GM18511 (cell line): ENCODE measurements around the gene CATSPERZ.

Experiments used
- ATAC-seq: cut with Tn5 transposase; IDR thresholded peaks from one replicate; pipeline ENCODE4 v1.9.1; 2021; ENCODE audit warnings: mild to moderate bottlenecking, moderate library complexity; ENCODE audit not compliant: unreplicated experiment

CATSPERZ gene

GRCh38 chr11:64263021-64263946 lies 36.9 kb upstream of the CATSPERZ start:
- ATAC-seq: no peak

- no peak for ATAC-seq
Observed at GRCh38 chr11:64263947-64264317, 36.2 kb upstream of the CATSPERZ start.

- ATAC-seq: no peak
Observed at GRCh38 chr11:64264371-64264852, 35.7 kb upstream of the CATSPERZ start.

GRCh38 chr11:64265176-64266160 lies 34.7 kb upstream of the CATSPERZ start:
- no peak for ATAC-seq

DNA sequence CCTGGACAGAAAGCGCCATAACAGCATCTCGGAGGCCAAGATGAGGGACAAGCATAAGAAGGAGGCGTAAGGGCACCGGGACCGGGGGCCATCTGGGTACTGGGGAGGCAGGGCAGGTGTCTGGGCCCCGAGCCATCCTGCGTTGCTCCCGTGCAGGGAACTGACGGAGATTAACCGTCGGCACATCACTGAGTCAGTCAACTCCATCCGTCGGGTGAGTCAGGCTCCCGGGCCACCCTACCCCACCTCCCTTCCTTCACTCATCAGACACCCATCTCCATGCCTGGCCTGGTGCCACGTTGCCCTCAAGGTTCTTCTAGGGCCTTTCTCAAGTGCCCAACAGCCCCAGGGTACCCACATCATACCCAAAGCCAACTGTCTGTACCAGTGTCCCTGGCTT lies 33.8 kb upstream of the CATSPERZ start:
- ATAC-seq: no peak

DNA sequence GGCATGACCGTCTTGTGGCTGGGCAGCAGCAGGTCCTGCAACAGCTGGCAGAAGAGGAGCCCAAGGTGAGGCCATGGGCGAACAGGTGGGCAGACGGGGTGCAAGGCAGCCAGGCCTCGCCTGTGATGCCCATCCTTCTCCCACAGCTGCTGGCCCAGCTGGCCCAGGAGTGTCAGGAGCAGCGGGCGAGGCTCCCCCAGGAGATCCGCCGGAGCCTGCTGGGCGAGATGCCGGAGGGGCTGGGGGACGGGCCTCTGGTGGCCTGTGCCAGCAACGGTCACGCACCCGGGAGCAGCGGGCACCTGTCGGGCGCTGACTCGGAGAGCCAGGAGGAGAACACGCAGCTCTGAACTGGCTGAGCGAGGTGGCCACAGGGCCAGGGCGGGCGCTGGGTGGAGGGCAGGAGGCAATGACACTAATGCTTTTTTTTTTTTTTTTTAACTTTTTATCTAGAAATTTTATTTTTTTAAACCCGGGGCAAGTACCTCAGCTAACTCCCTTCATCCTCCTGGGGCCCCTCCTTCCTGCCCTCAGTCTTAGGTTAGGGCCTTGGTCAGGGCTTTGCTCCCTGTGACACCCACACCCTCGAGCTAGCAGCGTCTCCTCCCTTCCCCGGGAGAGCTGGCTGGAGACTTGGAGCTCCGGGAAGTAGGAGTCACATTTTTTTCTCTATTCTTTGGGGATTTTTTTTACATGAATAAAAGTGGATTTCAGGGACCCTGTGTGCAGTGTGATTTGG lies 32.8 kb upstream of the CATSPERZ start:
- no peak for ATAC-seq

- ATAC-seq: no peak
Observed at GRCh38 chr11:64268025-64268892, 31.9 kb upstream of the CATSPERZ start.

DNA sequence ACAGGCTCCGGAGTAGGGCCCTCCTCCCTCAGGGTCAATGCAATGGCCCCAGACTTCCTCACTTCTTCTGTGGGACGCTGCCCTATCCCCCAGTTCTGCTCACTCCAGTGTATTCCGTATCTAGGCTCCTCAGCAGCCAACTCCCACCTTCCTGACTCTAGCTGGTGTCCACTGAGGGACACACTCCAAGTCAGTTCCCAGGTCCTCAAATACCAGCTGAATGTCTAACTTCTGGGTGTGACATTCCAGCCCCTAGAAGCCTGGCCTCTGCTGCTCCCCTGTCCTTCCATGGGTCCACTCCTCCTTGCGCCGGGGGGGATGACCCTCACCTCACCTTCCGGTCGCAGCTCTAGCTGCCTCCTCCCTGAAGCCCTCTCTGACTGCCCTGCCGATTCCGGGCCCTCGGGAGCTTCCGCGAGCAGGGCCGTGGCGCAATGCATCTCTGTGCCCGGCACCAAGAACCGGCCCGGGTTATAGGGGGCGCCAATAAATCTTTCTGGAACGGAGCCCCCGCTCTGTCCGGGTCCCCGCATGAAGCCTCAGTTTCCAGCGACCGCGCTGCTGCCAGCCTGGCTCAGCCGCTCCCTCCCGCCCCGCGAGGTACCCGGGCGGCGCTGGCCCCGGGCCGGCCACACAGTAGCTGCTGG lies 31.1 kb upstream of the CATSPERZ start:
- ATAC-seq: peak; percentile 24

- peak; percentile 69 for ATAC-seq
Observed at GRCh38 chr11:64269540-64270220, 30.5 kb upstream of the CATSPERZ start.

DNA sequence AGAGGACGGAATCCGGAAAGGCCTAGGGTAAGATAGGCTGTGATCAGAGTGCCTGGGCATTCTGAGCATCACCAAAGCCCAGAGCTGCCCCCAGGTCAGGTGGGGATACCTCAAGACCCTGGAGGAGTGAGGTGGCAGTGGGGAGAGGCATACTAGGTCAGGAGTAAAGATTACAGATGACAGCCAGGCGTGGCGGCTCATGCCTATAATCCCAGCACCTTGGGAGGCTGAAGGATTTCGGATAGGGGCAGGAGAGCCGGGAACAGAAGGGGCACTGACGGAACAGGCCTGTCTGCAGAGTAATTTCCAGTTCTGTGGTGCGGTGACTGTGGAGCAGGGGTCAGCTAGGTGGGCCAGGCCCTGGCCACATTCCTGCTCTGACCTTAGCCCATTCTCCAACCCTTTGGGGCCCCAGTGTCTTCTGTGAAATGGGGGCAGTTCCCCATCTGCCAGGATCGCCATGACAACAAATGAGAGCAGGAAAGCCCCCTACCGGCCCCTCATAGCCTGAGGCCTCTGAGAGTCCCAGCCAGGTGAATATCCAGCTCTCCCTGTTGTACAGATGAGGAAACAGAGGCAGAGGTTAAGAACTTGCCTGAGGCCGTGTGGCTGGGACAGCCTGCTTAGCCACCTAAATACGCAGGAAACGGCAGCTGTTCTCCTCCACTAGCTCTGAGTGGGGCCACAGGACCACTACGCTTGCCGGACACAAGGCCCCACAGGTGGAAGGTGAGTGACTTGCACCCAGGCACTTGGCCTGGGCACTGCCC lies 24.9 kb upstream of the CATSPERZ start:
- ATAC-seq: no peak

- ATAC-seq: no peak
Observed at GRCh38 chr11:64275841-64276240, 24.3 kb upstream of the CATSPERZ start.

DNA sequence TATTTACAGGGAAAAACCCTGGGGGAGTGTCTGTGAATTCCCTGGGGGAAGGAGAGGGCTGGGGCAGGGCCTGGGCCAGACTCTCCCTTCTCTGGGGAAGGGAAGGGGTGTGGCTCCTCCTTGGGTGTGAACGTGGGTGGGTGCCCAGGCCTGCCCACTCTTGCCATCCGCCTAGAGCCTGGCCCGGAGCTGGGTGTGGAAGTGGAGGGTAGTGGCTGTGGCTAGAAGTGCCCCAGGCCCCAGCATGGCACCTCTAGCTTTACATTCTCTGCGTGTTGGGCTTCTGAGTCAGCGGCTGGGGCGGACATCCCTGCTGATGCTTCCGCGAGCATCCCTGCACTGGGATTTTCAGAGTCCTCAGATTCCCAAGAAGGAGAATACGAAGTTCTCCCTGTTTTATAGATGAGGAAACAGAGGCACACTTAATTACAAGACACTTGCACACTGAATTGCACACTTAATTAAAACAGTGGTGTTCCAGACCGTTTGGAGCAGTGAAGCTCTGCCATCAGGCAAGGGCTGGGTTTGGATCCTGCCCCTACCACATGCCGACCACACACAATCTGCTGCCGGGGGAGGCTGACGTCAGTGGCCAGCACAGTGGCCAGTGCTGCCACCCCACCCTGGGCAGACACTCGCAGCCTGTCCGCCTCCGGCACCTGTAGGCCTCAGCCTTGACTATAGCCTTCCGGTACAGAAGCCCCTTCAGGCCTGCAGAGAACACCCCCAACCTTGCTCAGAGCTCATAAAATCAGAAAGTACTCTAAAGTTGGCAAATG lies 23.3 kb upstream of the CATSPERZ start:
- no peak for ATAC-seq

DNA sequence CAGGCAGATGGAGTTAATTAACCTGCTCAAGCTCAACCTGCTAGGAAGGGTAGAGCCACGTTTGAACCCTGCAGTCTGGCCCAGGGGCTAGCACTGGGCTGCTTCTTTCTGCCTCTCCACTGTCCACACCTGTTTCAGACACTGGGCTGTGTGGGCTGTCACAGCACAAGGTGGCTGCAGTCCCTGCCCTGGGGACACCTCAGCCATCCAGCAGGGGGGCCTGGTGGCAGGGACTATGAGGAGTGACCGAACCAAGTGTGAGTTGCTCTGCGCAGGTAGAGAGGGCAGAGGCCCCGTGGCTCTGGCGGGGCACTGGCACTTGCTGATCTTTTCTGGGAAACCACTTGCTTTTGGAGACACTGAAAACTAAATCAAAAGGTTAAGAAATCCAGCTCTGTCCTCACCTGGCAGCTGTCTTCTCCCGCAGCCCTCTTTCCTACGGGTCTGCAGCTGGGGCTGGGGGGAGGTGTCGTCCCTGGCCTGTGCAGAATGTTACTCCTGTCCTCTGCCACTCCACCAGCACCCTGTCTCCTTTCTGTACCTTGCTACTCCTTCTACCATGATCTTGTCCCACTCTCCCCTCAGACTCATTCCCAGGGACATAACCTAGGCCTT lies 21.5 kb upstream of the CATSPERZ start:
- ATAC-seq: no peak

DNA sequence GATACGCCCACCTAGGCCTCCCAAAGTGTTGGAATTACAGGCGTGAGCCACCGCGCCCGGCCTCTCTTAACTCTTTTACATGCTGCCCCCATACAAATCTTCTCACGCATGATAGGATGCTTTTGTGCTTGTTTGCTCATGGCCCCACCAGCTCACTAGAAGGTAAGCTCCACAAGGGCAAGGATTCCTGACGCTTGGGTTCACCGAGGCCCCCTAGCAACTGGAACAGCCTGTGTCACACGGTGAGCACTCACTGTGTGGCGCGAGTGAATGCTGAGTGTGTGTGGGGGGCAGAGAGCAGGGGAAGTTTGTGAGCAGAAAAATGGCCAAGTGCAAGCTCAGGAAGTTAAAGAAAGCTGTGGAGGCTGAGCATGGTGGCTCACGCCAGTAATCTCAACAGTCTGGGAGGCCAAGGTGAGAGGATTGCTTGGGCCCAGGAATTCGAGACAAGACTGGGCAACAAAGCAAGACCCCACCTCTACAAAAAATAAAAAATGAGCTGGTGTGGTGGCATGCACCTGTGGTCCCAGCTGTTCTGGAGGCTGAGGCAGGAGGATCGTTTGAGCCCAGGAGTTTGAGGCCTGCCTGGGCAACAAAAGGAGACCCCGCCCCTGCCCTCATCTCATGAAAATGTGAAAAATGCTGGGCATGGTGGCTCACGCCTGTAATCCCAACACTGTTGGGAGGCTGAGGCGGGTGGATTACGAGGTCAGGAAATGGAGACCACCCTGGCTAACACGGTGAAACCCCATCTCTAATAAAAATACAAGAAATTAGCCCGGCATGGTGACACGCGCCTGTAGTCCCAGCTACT lies 18.0 kb upstream of the CATSPERZ start:
- ATAC-seq: no peak

DNA sequence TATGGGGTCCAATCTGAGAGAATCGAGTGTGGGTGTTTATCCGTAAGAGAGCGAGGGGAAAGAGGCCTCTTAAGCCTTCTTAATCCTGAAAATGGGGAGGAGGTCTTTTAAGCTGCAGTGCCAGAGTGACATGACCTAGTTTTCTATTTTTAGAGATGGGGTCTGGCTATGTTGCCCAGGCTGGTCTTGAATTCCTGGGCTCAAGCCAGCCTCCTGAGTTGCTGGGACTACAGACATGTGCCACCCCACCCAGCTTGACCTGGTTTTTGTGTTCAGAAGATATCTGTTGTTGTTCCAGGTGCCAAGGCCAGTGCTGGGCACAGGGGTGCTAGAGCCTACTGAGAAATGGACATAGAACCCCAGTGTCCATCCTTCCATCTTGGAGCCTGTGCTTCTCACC lies 17.1 kb upstream of the CATSPERZ start:
- ATAC-seq: no peak
